Measurements from ENCODE around the gene BCAS3.

Gene BCAS3

DNA sequence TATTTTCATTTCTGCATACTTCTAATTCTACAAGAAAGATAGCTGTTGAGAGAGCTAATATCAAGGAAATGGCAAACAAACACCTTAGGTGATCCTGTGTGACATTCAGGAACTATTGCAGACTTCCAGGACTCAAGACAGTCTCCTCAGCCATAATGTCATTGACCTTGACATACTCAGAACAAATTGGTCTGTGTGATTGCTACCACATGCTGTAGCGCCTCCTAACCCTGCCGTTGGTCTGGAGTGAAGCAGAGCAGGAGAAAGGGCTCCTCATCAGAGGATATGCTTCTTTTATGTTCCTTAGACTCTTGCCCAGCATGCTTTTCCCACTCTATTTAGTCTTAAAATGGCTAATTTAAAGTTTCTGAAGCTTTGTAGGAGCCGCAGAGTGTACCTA lies 527.8 kb downstream of the BCAS3 start:
- H3K27ac Mint-ChIP-seq: no peak overlapping the region
- H3K4me3 Mint-ChIP-seq: no peak overlapping the region
- H3K36me3 Mint-ChIP-seq (ENCODE audit: low read depth): no peaks in the 10 kb centered on the region
- no peaks in the 10 kb centered on the region for H3K27me3 Mint-ChIP-seq
- H3K4me1 Mint-ChIP-seq (ENCODE audit: low read depth): no peaks in the 10 kb centered on the region
- no peaks in the 10 kb centered on the region for H3K9me3 Mint-ChIP-seq

DNA sequence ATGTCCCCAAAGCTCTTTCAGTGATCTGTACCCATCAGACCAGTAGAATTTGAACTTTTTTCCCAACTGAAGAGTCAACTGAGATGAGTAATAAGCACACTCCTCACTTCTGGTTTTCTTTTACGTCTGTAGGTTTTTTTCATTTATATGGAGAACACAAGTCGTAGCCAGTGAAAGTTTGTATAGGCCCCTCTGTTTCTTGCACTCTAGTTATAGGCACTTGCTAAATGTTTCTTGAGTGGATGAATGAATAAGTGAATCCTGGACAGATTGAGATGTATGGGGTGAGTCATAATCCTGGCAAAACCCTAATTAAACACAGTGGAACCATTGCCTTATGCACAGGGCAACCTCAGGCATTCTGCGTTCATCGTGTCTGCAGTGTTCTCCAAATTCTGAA lies 528.3 kb downstream of the BCAS3 start:
- Mint-ChIP-seq H3K4me1 (ENCODE audit: low read depth) (no peaks in the 10 kb centered on the region), H3K27me3 (no peaks in the 10 kb centered on the region), H3K27ac (no peak overlapping the region), H3K4me3 (no peak overlapping the region), H3K9me3 (no peaks in the 10 kb centered on the region), H3K36me3 (ENCODE audit: low read depth) (no peaks in the 10 kb centered on the region)

DNA sequence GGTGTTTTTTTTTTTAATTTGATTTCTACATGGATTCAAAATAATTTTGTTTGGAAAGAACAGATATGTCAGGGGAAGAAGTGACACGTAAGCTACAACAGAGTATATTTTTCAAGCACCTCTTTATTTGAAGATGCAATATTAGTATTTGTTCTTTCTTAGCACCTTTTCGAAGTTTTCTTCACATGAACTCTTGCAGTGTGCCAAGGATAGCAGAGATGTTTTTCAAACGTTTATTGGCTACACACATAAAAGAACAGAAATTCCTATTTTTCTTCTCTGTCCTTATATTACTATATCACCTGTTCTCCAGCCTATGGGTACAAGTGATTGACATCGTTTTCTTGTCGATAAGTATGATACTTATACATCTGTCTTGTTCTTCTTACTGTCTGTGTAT lies 529.3 kb downstream of the BCAS3 start:
- Mint-ChIP-seq H3K27ac (no peak overlapping the region), H3K27me3 (no peaks in the 10 kb centered on the region), H3K9me3 (no peaks in the 10 kb centered on the region), H3K36me3 (ENCODE audit: low read depth) (no peaks in the 10 kb centered on the region), H3K4me3 (no peak overlapping the region), H3K4me1 (ENCODE audit: low read depth) (no peaks in the 10 kb centered on the region)

DNA sequence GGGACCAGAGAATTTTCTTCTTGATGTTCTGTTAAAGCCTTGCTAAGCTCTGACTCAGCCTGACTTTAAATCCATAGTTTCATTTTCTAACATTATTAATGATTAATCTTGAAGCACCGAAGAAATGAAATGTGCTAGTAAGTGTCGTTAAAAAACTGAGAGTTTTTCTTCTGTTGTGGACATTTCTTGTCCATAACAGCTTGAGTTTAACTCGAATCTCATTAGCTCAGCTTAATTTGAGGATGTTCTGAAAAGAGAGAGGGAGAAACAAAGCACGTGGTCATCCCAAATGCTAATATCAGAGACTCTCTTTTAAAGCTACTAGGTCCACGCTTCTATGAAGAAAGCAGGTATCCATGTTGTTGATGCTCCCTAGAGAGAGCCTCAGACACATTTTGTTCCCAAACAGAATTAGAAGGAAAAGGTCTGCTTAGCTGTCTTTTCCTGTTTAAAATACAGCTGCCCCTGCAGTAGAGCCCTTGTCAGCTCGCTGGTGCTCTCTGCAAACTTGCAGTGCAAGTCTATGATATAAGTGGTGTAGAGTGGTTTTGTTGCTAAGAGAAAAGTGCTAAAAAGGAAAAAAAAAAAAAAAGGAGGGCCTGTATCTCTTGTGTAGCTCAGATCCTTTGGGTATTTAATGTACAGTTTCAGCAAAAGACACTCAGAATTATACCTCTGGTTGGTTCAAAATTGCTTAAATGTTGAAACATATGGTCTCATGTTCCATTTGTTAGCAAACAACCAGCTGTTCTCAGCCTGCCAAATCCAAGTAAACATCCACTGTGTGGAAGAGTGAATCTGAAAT lies 530.9 kb downstream of the BCAS3 start:
- Mint-ChIP-seq H3K27me3 (no peaks in the 10 kb centered on the region), H3K9me3 (no peaks in the 10 kb centered on the region), H3K4me1 (ENCODE audit: low read depth) (no peaks in the 10 kb centered on the region), H3K27ac (no peak overlapping the region), H3K36me3 (ENCODE audit: low read depth) (no peaks in the 10 kb centered on the region), H3K4me3 (no peak overlapping the region)

DNA sequence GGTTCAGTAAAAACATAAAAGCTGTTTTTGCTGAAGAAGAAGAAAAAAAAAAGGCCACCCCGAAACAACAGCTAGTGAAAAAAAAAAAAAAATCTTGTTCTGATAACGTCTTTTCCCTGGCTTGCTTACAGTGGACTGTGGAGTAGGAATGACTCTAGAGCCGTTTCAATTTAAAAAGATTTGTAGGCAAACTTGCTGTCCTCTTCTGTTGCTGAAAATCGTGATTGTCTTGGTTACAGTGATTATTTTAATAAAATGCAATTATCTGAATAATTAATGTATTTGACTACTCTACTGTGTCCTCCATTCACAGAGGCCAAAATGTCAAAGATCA lies 531.4 kb downstream of the BCAS3 start:
- no peaks in the 10 kb centered on the region for H3K27me3 Mint-ChIP-seq
- H3K4me3 Mint-ChIP-seq: no peak overlapping the region
- no peaks in the 10 kb centered on the region for H3K4me1 Mint-ChIP-seq (ENCODE audit: low read depth)
- no peaks in the 10 kb centered on the region for H3K9me3 Mint-ChIP-seq
- H3K36me3 Mint-ChIP-seq (ENCODE audit: low read depth): no peaks in the 10 kb centered on the region
- no peak overlapping the region for H3K27ac Mint-ChIP-seq

DNA sequence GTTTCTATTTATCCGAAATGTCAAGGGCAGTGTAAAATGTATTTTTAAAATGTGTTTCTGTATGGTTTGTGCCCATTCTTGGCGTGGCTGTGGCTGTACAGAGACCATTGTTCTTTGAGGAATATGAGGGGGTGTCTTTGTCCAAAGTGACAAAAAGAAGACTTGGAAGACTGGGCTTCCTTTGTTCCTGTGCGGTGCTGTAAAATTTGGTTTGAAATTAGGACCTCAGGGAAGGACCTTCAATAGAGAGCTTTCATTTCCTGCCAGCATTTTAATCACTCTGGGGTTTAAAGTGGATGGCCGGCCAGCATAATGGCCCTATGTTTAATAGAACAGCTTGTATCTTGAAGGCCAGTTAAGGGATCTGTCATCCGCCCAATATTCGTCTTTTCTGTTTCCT lies 531.9 kb downstream of the BCAS3 start:
- Mint-ChIP-seq H3K4me3 (no peak overlapping the region), H3K27ac (no peak overlapping the region), H3K36me3 (ENCODE audit: low read depth) (no peaks in the 10 kb centered on the region), H3K9me3 (no peaks in the 10 kb centered on the region), H3K4me1 (ENCODE audit: low read depth) (no peaks in the 10 kb centered on the region), H3K27me3 (no peaks in the 10 kb centered on the region)

DNA sequence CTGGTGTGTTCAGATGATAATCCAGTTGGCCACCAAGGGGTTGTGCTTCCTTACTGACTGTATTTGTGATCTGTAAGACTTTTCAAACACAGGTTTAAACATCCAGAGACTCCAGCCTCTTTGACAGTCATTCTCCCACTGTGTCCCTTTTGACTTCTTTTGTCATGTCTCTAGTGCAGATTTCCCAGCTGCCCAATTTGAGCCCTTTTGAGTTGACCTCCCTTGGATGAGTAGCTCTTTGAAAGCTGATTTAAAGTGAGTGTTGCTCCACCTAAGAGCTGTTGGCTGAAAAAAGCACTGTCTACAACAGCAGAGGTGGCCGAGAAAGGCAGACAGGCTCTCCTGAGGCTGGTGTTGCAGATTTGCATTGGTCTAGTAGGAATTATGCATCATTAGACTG lies 533.6 kb downstream of the BCAS3 start:
- Mint-ChIP-seq H3K4me3 (no peak overlapping the region), H3K27ac (no peak overlapping the region), H3K4me1 (ENCODE audit: low read depth) (no peaks in the 10 kb centered on the region), H3K9me3 (no peaks in the 10 kb centered on the region), H3K36me3 (ENCODE audit: low read depth) (no peaks in the 10 kb centered on the region), H3K27me3 (no peaks in the 10 kb centered on the region)

DNA sequence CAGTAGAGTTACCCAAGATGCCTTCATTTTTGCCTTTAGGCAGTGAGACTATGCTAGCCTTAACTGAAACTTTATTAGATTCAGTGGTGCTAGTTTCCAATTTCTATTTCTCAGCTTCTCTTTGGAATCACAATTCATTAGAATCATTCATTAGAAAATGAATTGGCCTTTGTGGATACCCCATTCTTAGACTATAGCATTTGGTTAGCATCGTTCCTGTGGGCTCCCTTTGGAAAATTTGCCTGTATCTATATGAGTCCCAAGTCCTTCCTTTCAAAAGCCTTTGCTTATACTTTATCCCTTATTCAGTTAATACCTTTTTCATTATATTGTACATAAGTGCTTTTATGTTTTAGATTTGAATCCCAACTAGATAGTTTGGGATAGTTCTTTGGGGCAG lies 535.0 kb downstream of the BCAS3 start:
- Mint-ChIP-seq H3K4me1 (ENCODE audit: low read depth) (no peaks in the 10 kb centered on the region), H3K27ac (no peak overlapping the region), H3K36me3 (ENCODE audit: low read depth) (no peaks in the 10 kb centered on the region), H3K27me3 (no peaks in the 10 kb centered on the region), H3K9me3 (no peaks in the 10 kb centered on the region), H3K4me3 (no peak overlapping the region)

DNA sequence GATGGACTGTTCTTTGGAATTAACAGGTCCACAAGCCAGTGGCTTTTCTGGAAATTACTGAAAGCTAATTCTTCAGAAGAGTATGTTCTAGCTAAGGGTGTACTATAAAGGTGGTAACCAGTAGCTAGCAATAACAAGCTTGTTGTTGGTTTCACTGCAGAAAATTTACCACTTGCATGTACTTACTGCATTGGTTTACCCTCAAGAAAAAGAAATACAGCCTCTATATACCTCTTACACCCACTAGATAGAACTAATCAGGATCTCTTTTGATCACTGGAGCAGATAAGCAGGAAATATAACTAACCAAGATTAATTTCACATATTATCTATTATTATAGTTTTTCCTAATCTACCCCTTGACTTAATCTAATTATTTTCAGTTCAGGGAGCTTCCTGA lies 537.1 kb downstream of the BCAS3 start:
- Mint-ChIP-seq H3K27me3 (no peaks in the 10 kb centered on the region), H3K9me3 (no peaks in the 10 kb centered on the region), H3K4me1 (ENCODE audit: low read depth) (peaks cover 10% of the 10 kb centered on the region), H3K27ac (no peak overlapping the region), H3K4me3 (no peak overlapping the region), H3K36me3 (ENCODE audit: low read depth) (no peaks in the 10 kb centered on the region)

DNA sequence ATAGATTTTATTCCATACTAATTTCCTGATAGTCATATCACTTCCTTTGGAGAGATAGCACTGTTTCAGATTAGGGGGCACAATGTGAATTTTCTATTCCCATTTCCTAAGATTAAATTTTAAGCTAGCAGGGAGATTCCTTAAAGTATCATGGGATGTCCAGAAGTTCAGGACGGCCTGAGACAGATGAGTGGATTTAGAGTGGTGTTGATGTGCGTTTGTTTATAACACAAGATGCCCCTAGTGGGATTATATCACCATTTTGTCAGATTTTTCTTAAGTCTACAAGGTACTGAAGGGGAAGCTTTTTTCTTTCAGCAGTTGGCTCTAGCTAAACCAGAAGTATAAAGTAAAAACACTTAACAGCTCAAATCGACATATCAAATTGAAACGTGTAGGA lies 538.4 kb downstream of the BCAS3 start:
- Mint-ChIP-seq H3K27me3 (no peaks in the 10 kb centered on the region), H3K4me3 (no peak overlapping the region), H3K27ac (no peak overlapping the region), H3K9me3 (no peaks in the 10 kb centered on the region), H3K36me3 (ENCODE audit: low read depth) (no peaks in the 10 kb centered on the region), H3K4me1 (ENCODE audit: low read depth) (peaks cover 17% of the 10 kb centered on the region)

DNA sequence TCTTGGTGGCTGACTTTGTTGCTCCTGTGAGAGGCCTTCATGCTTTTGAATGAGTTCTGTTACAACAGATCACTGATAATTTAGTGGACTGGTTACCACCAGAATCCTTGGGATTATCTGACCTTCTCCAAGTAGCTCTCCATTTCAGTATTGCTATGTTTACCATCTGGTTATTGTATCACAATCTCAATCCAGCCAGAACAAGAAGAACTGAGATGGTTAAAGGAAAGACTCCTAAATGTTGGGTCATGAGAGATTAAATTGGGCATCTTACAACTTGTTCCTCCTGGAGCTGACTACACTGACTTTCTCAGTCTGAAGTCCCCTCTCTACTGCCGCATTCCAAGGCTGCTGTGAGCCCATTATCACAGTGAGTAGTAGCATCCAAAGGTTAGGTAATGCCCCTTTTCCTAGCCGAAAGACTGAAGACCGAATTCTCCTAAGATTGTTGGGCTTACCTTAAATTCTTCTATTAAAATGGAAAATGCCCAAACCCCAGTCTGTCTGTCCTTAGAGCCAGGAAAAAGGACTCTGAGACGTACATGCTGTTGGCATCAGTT lies 540.3 kb downstream of the BCAS3 start:
- H3K4me1 Mint-ChIP-seq (ENCODE audit: low read depth): peaks cover 36% of the 10 kb centered on the region
- no peaks in the 10 kb centered on the region for H3K9me3 Mint-ChIP-seq
- no peak overlapping the region for H3K4me3 Mint-ChIP-seq
- no peak overlapping the region for H3K27ac Mint-ChIP-seq
- H3K36me3 Mint-ChIP-seq (ENCODE audit: low read depth): no peaks in the 10 kb centered on the region
- no peaks in the 10 kb centered on the region for H3K27me3 Mint-ChIP-seq

DNA sequence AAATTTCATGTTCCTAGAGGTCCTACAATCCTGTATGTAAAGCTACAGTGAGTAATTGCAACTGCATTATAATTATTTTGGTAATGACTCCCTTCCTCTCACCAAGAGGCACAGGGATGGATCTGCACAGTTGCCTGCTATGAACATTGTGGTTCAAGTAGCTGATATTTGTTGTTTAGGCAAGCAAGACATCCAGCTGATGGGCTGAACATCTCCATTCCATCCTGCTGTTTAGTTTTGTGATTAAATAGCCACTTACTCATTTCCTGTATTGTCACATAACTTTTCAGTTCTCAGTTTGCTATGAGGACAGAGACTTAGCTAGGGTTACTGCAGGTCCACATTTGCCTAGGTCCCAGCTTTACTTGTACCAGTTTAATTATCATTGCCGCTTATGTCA lies 540.8 kb downstream of the BCAS3 start:
- Mint-ChIP-seq H3K4me1 (ENCODE audit: low read depth) (peaks cover 38% of the 10 kb centered on the region), H3K27ac (no peak overlapping the region), H3K27me3 (no peaks in the 10 kb centered on the region), H3K9me3 (no peaks in the 10 kb centered on the region), H3K36me3 (ENCODE audit: low read depth) (no peaks in the 10 kb centered on the region), H3K4me3 (no peak overlapping the region)

DNA sequence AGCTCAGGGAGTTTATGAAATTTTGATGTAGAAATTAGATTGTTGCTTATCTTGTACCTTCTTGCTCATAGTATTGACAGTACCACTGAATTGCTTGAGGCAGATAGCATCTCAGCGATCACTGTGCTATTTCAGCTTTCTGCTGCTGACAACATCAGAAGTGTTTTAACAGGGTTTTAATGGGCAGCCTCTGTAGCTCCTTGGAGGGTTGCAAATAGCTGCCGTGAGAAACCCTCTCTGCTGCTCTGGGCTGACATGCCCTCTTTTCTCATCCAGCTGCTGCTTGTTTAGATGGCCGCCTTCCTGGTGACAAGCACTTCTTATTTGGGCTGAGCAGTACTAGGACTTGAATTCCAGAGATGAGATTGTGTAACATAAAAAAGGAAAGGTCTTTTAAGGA lies 541.8 kb downstream of the BCAS3 start:
- H3K36me3 Mint-ChIP-seq (ENCODE audit: low read depth): no peaks in the 10 kb centered on the region
- no peak overlapping the region for H3K27ac Mint-ChIP-seq
- H3K27me3 Mint-ChIP-seq: no peaks in the 10 kb centered on the region
- no peak overlapping the region for H3K4me3 Mint-ChIP-seq
- H3K9me3 Mint-ChIP-seq: no peaks in the 10 kb centered on the region
- peaks cover 40% of the 10 kb centered on the region for H3K4me1 Mint-ChIP-seq (ENCODE audit: low read depth)

DNA sequence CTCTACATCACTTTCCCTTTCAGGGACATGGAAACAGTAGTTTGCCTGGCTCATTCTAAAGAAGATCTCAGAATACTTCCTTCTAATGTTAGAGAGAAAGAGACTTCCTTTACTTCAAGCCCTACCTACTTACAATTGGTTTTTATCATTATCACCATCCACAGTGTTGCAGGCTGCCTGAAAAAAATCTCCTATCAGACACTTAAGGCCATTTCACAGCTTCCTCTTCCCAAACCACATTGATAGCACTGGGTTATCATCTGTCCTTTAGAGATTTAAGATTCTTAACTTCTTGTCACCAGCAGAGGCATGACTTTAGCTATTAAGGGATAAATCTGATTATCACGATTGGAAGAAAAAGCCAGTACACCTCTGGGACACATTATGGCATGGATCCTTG lies 543.5 kb downstream of the BCAS3 start:
- peak overlapping the region; percentile 4 for H3K27ac Mint-ChIP-seq
- peaks cover 40% of the 10 kb centered on the region for H3K4me1 Mint-ChIP-seq (ENCODE audit: low read depth)
- no peaks in the 10 kb centered on the region for H3K27me3 Mint-ChIP-seq
- H3K4me3 Mint-ChIP-seq: no peak overlapping the region
- H3K9me3 Mint-ChIP-seq: no peaks in the 10 kb centered on the region
- no peaks in the 10 kb centered on the region for H3K36me3 Mint-ChIP-seq (ENCODE audit: low read depth)

DNA sequence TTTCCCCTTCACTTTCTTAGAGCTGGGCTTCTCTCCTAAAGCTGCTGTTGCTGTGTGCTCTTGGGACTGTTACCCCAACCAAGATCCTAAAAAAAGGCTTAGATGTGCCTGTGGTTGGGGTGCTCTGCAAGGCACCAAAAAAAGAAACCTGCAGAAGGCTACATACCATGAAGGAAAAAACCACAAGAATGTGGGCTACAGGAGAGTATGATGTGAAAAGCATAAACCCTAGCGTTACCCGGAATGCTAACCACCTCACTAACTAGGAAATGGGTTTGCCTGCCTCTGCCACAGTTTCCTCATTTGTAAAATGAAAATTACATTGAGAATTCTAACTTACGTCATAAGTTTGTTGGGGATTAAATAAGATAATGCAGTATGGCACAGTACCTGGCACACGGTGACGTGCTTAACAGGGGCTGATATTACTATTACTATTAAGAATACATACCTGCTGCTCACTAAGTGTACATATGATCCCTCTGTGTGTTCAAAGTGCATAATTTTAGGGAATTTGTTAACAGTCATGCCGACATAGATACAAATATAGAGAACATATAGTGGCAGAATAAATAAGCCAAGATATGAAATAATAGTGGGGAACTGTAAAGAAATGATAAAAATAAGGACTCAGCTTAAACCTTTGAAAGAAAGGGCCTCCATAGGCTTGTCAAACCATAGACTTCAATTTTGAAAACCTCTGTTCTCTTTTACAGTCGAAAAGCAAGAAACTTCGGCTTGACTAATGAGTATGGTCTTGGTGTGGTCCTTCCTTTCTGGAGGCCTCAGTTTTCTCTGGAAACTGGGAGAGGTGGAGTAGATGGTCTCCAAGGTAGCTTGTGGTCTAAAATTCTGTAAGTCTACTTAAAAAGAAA lies 544.2 kb downstream of the BCAS3 start:
- H3K4me1 Mint-ChIP-seq (ENCODE audit: low read depth): peaks cover 40% of the 10 kb centered on the region
- H3K27ac Mint-ChIP-seq: peak overlapping the region; percentile 86
- no peaks in the 10 kb centered on the region for H3K9me3 Mint-ChIP-seq
- H3K4me3 Mint-ChIP-seq: peak overlapping the region; percentile 72
- H3K27me3 Mint-ChIP-seq: no peaks in the 10 kb centered on the region
- no peaks in the 10 kb centered on the region for H3K36me3 Mint-ChIP-seq (ENCODE audit: low read depth)
